K562 (cell line): ENCODE results near the gene VIP. TPM values are rescaled to one million over a fixed set of nuclear protein-coding genes. Genes with fewer than 3 reads are reported as not detected.

Experiments
- CTCF ChIP-seq, 3 experiments: IDR thresholded peaks in 2 of 3; conservative IDR thresholded peaks in 1 of 3; 2 replicates each; pipeline ENCODE4 v1.5.1; 2011 to 2012; ENCODE audit warnings: low read length in 3 of 3, mild to moderate bottlenecking in 3 of 3, control low read depth in 2 of 3, improper control_type of control experiment in 1 of 3, inconsistent platforms in 1 of 3, low read depth in 1 of 3, mixed read lengths in 1 of 3, moderate library complexity in 1 of 3; ENCODE audit not compliant: insufficient read depth in 2 of 3
- HDAC2 ChIP-seq: fragments of 450-650 bp; IDR thresholded peaks from 2 replicates; pipeline ENCODE4 v1.6.1; 2016; ENCODE audit warnings: mild to moderate bottlenecking
- NCOA1 ChIP-seq: fragments of 450-650 bp; IDR thresholded peaks from 2 replicates; pipeline ENCODE4 v1.6.1; 2016; ENCODE audit warnings: low read depth
- NR3C1 ChIP-seq: sonication (generic); formaldehyde crosslinking; IDR thresholded peaks from 2 replicates; pipeline ENCODE4 v1.8.1; 2022; ENCODE audit warnings: missing genetic modification reagents
- RB1 ChIP-seq: fragments of 450-650 bp; IDR thresholded peaks from 2 replicates; pipeline ENCODE4 v1.6.1; 2017; ENCODE audit warnings: low read depth, mild to moderate bottlenecking
- REST ChIP-seq, 2 experiments: fragments of 450-650 bp; formaldehyde crosslinking in 1 of 2; IDR thresholded peaks; 2 replicates each; pipeline versions ENCODE4 v1.4.0 to v1.6.1; 2014 to 2020; ENCODE audit warnings: mild to moderate bottlenecking in 2 of 2, borderline replicate concordance in 1 of 2, low read depth in 1 of 2
- USF2 ChIP-seq: sonication (generic); formaldehyde crosslinking; IDR thresholded peaks from 2 replicates; pipeline ENCODE4 v1.5.0; 2020; ENCODE audit warnings: missing genetic modification reagents
- ZNF318 ChIP-seq, 2 experiments: fragments of 450-650 bp; IDR thresholded peaks; 2 replicates each; pipeline ENCODE4 v1.6.1; 2016; ENCODE audit warnings: mild to moderate bottlenecking in 2 of 2, borderline replicate concordance in 1 of 2, low read depth in 1 of 2, moderate library complexity in 1 of 2
- polyA plus RNA-seq, 8 experiments: library from polyadenylated mRNA; depleted of rRNA in 4 of 8; stranded (reverse) in 5 of 8; unstranded in 3 of 8; fragments of >200 nt; fragmentation: Nextera tagmentation in 2 of 8; fragmentation: Illumina TruSeq in 1 of 8; extraction: Ambion mirVana in 2 of 8; extraction: Trizol in 1 of 8; gene quantifications; 2 replicates each; pipeline versions ENCODE4 v1.2.1 to v1.2.3, GENCODE V29; 2011 to 2014; ENCODE audit warnings: inconsistent platforms in 1 of 8, missing spikeins in 1 of 8
- total RNA-seq, 7 experiments: library from RNA; depleted of rRNA in 6 of 7; stranded (reverse); fragments of >200 nt in 6 of 7; fragmentation: Illumina TruSeq in 2 of 7; extraction: Trizol in 2 of 7; gene quantifications; 2 replicates each; pipeline versions ENCODE4 v1.2.1 to v1.2.3, GENCODE V29; 2011 to 2021; ENCODE audit warnings: low replicate concordance in 1 of 7

Gene VIP
- total and polyA plus RNA-seq, 9 of the 15 experiments (the other 6 are each of a cell fraction or from before 2014, with no cell fraction given), result 0.08 TPM; not detected in 8

- TF ChIP-seq ZNF318 (IDR thresholded peaks at IDR 0.05; ENCODE audit: borderline replicate concordance in 1 of 2, low read depth in 1 of 2) (no peak), REST (IDR thresholded peaks at IDR 0.05; ENCODE audit: borderline replicate concordance) (0 out of 2 replicates have a peak, but pooled peaks have one; percentile 5), REST (CRISPR knock-in tag; IDR thresholded peaks at IDR 0.05; ENCODE audit: low read depth) (no peak), RB1 (no peak), HDAC2 (no peak), USF2 (no peak), NCOA1 (no peak), CTCF (IDR thresholded peaks at IDR 0.05 in 2 of 3, conservative IDR thresholded peaks at IDR 0.05 in 1 of 3; ENCODE audit: insufficient read depth in 2 of 3, low read depth in 1 of 3, low read length in 3 of 3) (peak in 1 of 3 experiments; percentile 56; a peak in 3 of 6 replicates), NR3C1 (CRISPR knock-in tag) (no peak)
These were observed 1.8 kb upstream of the VIP start (continued) for GRCh38 chr6:152748843-152749242.
